NOMO-1 treated with DMSO at 0.1 percent for 48 hours (cell line): ENCODE data around the gene PYROXD2.

Experiments used
- DNase-seq: peaks from one replicate; lab custom pipeline; 2025; ENCODE audit not compliant: unreplicated experiment; lab: John Stamatoyannopoulos, UW

Gene PYROXD2

GRCh38 chr10:98435178-98435577 lies 20.2 kb upstream of the PYROXD2 start:
- no peak for DNase-seq

- no peak for DNase-seq
These were observed 19.1 kb upstream of the PYROXD2 start for GRCh38 chr10:98433881-98434732.

DNA sequence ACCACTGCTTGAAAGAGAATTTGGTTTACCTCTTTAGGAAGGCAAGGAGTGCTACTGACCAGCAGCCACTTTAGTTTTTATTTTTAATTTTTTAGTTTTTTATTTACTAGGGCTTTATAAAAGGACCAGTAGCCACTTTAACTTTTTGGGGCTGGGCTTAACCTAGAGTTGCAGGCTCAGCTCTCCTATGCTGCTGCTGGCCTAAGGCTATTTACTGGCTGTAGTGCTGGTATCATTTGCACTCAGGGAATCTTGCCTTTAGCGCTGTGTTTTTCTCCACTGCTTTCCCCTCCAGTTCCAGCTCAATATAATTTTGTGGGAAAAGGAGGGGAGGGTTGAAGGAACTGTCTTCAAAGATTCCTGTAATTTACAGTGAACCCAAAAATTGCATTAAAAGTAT lies 18.4 kb upstream of the PYROXD2 start:
- no peak for DNase-seq

- DNase-seq = no peak
These were observed 17.3 kb upstream of the PYROXD2 start for GRCh38 chr10:98432330-98432729.

DNA sequence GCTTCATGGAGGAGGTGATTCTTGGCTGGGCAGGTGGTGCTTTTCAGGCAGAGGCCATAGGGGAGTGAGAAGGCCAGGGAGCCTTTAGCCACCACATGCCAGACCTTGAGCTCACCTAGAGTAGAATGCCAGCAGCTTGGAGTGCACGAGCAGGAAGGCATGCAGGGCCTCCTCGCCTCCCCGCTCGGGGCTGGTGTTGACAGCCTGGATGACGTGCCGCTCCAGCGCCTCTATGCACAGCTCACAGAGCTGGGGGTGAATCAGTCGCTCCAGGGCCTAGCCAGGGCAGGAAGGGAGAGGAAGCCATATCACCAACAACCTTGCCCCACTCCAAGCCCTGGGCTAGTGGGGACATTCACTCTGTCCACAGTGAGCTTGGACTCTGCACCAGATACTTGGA lies 16.0 kb upstream of the PYROXD2 start:
- no peak for DNase-seq

GRCh38 chr10:98430427-98430826 lies 15.4 kb upstream of the PYROXD2 start:
- no peak for DNase-seq

GRCh38 chr10:98429320-98430072 lies 14.5 kb upstream of the PYROXD2 start:
- DNase-seq = no peak

DNA sequence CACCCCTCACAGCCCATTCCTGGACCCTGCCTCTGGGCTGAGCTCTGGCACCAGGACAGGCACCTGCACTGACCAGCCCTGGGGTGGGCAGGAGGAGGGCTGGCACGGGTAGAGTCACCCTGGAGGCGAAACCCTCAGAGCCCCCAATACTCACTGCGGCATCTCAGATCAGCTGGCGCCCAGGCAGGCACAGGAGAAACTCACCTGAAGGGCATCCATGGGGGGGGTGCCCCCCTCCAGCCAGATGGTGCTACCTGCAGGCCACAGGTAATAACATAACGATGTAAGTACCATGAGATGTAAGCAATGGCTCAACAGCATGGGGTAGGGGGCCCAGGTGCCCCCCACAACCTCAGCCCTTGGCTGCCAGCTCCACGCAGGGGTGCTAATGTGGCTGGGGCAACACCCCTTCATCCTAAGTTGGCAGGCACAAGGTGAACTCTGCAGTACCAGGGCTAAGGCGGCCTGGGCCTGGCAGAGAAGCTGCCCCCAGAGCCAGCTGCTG lies 12.1 kb upstream of the PYROXD2 start:
- DNase-seq = no peak

GRCh38 chr10:98425511-98426352 lies 10.8 kb upstream of the PYROXD2 start:
- peak; percentile 45 for DNase-seq

GRCh38 chr10:98424295-98425254 lies 9.6 kb upstream of the PYROXD2 start:
- no peak for DNase-seq

DNA sequence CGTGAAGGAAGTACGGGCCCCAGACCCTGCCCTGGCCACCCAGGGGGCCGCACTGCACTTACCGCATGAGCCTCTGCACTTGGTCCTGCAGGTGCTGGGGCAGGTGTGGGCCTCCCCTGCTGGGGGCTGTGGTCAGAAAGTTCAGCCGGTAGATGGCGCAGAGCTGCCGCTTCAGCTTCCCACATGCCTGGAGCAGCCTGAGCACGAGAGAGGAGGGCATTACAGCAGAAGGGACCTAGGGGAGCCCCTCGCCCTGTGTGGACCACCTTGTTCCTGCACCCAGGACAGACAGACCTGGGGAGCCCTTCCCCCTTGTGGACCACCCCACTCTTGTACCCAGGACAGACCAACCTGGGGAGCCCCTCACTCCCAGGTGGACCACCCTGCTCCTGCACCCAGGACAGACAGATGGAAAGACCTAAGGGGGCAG lies 8.7 kb upstream of the PYROXD2 start:
- DNase-seq = no peak

DNA sequence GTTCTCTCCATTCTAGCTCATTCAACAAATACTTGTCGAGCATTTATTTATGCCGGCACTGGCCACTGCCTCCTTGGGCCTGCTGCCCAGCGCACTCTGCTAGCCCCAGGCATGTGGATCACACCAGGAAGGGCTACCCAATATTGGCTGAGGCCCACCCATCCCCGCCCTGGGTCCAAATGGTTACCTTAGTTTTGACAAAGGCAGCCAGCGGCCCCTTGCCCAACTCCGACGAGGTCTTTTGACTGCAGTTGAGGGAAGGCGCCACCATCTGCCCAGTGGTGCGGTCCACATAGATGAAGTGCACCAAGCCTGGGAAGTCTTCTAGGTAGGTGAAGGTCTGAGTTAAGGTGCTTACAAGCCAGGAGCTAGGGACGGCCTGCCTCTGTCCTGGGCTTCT lies 7.2 kb upstream of the PYROXD2 start:
- no peak for DNase-seq

- DNase-seq = no peak
These were observed 5.8 kb upstream of the PYROXD2 start for GRCh38 chr10:98420786-98421185.

GRCh38 chr10:98419469-98420261 lies 4.7 kb upstream of the PYROXD2 start:
- no peak for DNase-seq

- DNase-seq = no peak
These were observed 3.9 kb upstream of the PYROXD2 start for GRCh38 chr10:98418665-98419468.

DNA sequence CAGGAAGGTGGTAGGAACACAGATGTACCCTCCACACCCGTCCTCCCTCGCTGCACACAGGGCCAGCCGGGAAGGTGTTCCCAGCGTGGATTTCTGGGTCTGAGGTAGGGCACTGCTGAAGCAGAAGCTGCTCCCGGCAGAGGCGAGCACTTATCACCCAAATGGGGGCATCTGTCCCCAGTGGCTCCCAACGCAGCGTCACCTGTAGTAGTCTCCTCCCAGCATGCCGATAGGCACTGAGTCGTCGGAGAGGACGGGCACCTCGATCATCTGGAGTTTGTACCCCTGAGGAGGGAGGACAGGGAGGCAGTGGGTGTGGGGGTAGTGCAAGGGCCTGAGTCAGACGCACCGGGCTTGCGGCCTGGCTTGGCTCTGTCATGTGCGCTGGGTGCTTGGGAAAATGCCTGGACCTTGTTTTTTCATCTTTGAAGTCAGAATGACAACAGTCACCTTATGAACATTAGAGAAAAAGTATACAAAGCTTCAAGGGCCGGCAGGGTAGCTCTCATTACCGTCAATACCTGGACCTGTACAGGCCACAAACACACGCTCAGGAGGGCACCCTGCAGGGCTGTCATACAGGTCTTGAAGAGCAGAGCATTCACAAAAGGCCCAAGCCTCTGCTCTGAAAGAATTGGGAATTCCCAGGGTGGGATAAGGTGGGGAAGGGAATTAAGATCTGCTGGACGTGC lies 3.1 kb upstream of the PYROXD2 start:
- DNase-seq = no peak

GRCh38 chr10:98417481-98417959 lies 2.5 kb upstream of the PYROXD2 start:
- DNase-seq = no peak
